Stomach (tissue), 4 donors: ENCODE results near the gene SSBP3.

ENCODE experiments used
- EP300 ChIP-seq: sonication (generic); formaldehyde crosslinking; IDR thresholded peaks from one replicate; pipeline ENCODE4 v1.6.1; 2017; ENCODE audit warnings: antibody characterized with exemption
- POLR2A ChIP-seq, 4 donors: fragments of 450-650 bp; IDR thresholded peaks; one replicate each; pipeline ENCODE4 v1.6.1; 2016; ENCODE audit warnings: antibody characterized with exemption in 4 of 4, control low read depth in 2 of 4, mild to moderate bottlenecking in 1 of 4, moderate library complexity in 1 of 4
- POLR2AphosphoS5 ChIP-seq, 3 donors: sonication (generic); formaldehyde crosslinking; IDR thresholded peaks; one replicate each; pipeline ENCODE4 v1.6.1; 2016; ENCODE audit warnings: antibody characterized with exemption in 3 of 3
- TF ChIP-seq, protein P1 (sequence below), 7 experiments: fragments of 450-650 bp in 4 of 7; fragments of 200-600 bp in 3 of 7; sonication (generic) in 3 of 7; IDR thresholded peaks; one replicate each; pipeline ENCODE4 v1.5.1; 2016 to 2019; ENCODE audit warnings: antibody characterized with exemption in 7 of 7, control low read depth in 2 of 7, mild to moderate bottlenecking in 1 of 7

DNA sequence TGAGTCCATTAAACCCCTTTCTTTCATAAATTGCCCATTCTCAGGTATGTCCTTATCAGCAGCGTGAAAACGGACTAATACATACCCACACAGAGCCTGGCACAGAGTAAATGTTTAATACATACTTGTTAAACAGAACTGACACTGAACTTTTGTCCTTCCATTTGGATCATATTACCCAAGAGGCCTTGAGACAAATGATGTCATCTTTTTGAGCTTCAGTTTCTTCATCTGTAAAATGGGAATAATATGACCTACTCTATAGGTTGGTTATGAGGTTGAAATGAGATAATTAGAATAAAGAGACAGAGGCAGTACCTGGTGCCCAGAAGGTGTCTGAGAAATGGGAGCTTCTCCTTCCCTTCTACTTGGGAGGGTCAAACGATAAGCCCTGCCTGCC, 220.1 kb downstream of the SSBP3 start:
- TF ChIP-seq, protein P1, sequence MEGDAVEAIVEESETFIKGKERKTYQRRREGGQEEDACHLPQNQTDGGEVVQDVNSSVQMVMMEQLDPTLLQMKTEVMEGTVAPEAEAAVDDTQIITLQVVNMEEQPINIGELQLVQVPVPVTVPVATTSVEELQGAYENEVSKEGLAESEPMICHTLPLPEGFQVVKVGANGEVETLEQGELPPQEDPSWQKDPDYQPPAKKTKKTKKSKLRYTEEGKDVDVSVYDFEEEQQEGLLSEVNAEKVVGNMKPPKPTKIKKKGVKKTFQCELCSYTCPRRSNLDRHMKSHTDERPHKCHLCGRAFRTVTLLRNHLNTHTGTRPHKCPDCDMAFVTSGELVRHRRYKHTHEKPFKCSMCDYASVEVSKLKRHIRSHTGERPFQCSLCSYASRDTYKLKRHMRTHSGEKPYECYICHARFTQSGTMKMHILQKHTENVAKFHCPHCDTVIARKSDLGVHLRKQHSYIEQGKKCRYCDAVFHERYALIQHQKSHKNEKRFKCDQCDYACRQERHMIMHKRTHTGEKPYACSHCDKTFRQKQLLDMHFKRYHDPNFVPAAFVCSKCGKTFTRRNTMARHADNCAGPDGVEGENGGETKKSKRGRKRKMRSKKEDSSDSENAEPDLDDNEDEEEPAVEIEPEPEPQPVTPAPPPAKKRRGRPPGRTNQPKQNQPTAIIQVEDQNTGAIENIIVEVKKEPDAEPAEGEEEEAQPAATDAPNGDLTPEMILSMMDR (IDR thresholded peaks at IDR 0.05), result no peak
- TF ChIP-seq POLR2A (IDR thresholded peaks at IDR 0.05) (no peak), POLR2AphosphoS5 (IDR thresholded peaks at IDR 0.05) (no peak), EP300 (no peak)
